Endometrium (tissue), 2 donors: ENCODE results near the gene CTAGE9.
A peak's percentile ranks its signal among the peaks of the same experiment; 100 is the strongest.
"Not testable (repeated sequence)": the region's sequence is repeated elsewhere in the genome, so short reads cannot be mapped to it uniquely, and the experiment has no call there.

Experiments
- FAIRE-seq: peaks from 2 replicates; lab custom pipeline; 2012; peaks lifted over from hg19 to GRCh38; lab: Jason Lieb, UNC
- donor health status: control.
- donor health status: control.

Gene CTAGE9

DNA sequence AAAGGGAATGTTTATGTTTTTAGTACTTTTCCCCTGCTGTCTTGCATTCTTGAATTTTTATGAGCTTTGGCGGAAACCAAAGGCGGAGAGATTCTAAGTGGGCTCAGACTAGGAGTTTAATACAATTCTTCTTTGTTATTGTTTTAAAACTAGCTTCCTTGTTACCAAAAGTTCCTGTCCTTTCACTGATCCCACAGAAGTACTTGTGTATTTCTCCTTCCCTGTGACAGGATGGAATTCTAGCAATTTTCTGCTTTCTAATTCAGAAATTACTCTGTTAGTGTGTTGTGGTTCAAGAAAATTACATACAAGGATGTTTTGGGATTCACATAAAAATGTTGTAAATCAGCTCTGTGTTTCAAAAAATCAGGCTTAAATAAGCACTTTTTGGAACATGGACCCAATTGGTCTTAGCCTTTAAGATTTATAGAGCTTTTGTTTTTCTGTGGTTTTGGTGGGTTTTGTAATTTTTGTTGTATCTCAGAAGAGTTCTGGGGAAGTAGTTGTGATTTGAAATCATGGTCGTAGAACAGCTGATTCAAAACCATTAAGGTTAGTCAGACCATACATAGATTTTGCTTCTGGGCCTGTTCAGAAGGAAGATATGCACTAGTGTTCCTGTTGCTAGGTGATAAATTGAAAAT lies 17.6 kb upstream of the CTAGE9 start:
- peak; percentile 91 for FAIRE-seq

DNA sequence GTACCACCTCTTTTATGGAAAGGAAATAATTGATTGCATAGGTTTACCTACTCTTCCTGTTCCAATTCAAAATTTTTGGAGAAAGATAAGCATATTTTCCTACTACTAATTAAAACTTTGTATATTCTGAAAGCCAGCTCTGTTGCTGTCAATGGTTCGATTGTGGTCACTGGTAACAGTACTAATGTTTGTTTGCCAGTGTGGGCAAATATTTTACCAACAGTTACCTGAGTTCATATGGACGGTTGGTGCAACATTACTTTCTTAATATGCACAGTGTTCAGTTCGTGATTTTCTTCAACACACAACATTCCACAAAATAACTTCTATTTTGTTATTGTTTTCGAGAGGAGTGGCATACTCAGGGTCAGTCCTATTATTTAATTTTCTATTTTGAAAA lies 17.1 kb upstream of the CTAGE9 start:
- no peak for FAIRE-seq

DNA sequence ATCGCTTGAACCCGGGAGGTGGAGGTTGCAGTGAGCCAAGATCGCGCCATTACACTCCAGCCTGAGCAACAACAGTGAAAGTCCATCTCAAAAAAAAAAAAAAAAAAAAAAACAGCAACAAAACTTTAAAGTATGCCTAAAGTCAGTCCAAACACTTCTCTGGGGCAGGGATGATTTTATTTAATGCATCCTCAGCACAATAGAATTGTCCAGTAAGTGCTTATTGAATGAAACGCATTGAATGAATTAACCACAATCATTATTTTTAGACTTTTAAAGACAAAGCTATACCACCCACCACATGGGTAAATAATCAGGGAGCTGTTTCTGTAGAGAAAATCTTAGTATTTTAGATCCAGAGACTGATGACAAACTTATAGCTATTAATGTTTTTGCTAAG lies 16.6 kb upstream of the CTAGE9 start:
- no peak for FAIRE-seq

DNA sequence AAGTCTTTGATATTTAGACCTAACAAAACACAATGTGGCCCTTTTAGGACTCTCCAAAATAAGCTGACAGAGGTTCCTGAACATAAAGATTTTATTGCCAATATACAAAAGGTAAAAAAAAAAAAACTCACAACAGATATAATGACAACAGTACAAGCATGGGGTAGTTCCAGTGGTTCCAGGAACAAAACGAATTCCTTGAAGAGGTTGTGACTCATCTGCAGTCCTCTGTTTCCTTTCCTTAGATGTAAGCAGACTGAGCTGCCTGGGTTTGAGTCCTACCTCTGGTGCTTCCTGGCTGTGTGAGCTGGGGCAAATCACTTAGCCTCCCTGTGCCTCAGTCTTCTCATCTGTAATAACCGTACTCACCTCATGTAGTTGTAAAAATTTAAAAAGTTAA lies 13.3 kb upstream of the CTAGE9 start:
- FAIRE-seq, result no peak

DNA sequence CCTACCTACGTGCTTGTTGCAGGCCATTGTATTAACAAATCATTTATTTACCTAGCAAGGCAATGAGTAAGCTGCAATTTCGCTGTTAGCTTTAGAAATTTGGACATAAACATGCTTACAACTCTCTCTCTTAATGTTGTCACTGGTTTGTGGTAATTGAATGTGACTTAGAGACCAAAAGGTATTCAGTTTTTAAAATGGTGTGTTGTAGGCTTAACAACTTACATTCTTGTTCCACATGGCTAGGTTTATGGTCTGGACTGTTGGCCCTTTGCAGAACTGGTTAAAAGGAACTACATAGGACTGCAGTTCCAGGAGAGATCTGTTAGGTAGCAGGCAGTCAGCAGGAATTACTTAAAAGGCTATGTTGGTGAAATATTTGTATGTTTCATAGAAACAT lies 10.3 kb upstream of the CTAGE9 start:
- no peak for FAIRE-seq

DNA sequence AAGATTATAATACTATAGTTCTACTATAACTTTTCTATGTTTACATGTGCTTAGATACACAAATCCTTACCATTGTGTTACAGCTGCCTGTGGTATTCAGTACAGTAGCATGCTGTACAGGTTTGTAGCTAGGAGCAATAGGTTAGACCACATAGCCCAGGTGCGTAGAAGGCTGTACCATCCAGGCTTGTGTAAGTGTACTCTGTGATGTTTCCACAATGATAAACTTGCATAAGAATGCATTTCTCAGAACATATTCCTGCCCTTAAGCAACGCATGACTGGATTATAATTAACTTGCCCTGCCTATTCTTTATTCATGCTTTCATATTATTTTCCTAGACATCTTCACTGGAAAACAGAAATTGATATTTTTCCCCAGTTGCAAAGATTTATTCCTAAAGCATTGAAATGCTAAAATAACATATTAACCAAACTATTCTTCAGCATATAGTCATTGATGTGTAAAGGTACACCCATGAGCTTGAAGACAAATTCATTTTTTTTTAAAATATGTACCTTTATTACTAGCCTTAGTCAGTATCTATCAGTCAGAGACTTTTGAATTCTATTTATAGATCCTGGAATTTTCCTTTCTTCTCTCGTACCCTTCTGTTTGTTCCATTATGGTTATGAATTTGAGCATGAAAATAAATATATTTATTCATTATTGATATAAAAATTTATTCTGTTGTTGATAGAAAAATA lies 7.2 kb upstream of the CTAGE9 start:
- peak; percentile 23 for FAIRE-seq

DNA sequence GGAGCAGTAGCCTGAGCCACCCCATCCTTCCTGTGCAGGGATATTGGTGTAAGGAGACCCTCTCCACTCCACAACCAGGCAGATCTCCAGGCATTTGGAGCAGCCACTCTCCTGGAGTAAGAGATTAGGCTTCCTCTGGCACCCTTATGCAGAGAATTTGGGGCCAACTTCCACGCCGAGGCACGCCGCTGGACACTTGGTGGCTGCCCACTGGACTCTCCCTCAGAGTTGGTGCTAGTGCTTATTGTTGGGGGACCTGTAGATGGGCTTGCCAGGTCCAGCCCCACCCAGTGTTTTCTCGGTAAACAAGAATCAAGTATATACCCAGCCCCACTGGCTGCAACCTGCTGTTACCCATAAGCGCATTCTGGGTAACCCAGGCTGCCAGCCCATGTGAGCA lies 4.8 kb upstream of the CTAGE9 start:
- FAIRE-seq, result not testable (repeated sequence)

DNA sequence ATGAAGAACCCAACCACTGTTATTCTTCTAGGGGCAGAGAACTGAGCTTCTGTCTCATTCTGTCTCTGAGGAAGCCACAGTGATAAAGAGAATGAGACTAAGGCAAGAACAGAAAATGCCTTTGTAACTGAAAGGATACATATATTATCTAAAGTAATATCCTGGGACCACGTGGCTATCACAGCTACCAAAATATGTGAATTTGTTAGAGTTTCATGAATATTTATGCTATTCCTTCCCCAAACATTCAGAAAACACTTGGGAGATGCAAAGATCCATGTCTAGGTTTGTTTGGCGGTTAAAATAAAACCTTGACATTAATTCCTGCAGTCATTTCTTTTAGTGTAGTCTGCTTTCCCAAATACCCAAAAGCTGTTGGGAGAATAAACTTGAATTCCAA lies 6.9 kb downstream of the CTAGE9 start:
- not testable (repeated sequence) for FAIRE-seq

DNA sequence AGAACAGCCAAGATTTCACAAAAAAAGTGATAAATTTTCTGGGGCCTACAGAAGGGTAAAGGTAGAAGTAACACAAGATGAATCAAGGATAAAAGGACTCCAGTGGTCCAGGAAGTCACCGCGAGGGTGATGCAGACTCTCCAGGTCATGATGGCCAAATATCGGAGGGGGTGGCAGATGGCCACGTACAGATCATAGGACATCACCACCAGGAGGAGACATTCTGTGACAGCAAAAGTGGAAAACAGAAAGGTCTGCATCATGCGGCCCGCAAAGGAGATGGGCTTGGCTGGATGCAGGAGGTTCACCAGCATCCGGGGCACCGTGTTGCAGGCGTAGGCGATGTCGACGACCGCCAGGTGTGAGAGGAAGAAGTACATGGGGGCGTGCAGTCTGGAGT lies 10.0 kb downstream of the CTAGE9 start:
- FAIRE-seq, result not testable (repeated sequence)

DNA sequence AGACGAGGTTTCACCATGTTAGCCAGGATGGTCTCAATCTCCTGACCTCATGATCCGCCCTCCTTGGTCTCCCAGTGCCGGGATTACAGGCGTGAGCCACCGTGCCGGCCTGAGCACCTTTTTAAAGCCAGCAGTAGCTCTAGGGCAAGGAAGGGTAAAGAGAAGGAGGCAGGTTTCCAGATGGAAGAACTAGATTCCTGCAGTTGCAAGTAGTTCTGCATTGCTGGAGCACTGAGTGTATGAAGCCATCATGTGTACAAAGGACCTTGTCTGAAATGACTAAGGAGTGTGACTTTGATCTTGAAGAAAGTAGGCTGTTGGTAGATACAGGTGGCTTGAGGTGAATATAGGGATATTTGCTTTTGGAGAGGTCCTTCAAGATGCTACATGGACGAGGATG lies 13.9 kb downstream of the CTAGE9 start:
- FAIRE-seq, result no peak

DNA sequence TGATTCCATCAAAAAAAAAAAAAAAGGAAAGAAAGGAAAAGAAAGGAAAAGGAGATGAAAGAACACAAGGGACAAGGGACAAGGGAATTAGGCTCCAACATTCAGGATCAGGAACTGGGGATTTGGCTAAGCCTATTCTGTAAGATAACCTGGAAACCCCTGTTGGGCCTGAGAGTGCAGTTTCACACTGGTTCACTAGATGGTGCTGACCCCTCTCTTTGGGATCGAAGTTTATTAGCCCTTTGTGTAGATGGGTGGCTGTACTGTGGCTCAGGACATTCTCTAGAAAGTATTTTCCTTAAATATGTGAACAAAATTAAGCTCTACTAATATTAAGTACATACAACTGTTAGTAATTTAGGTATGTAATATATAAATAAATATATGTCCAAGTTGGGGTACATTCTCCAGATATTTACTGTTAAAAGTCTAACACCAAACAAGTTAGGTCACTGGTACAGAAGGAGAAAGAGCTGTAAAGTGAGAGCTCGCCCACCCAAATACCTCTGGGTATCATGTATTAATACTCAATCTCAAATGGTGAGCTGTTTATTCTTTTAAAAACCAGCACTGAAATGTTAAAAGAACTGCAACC lies 15.9 kb downstream of the CTAGE9 start:
- FAIRE-seq, result peak; percentile 12

DNA sequence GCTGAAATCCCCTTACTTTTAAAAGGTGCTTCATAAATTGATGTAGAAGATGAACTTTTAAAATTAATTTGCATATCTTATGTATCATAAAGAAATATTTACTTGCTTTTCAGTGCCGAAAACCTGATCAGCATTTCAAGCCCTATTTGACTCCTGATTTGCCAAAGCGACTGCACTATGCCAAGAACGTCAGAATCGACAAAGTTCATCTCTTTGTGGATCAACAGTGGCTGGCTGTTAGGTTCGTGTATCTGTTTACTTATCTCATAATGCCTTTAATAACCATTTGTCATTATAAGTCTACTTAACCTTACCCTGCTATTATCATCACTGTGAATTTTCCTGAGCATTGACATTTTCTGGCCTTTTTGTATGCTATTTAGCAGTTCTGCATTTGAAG lies 17.4 kb downstream of the CTAGE9 start:
- no peak for FAIRE-seq

DNA sequence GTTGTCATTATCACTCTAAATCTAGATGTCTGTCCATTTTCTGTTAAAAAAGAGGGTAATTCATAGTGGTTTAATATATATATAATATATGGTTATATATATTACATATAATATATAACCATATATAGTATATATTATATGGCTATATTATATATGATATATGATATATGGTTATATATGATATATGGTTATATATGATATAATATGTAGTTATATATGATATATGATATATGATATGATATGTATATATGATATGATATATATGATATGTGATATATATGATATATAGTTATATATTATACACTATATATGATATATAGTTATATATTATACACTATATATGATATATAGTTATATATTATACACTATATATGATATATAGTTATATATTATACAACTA lies 18.2 kb downstream of the CTAGE9 start:
- FAIRE-seq, result peak; percentile 100

DNA sequence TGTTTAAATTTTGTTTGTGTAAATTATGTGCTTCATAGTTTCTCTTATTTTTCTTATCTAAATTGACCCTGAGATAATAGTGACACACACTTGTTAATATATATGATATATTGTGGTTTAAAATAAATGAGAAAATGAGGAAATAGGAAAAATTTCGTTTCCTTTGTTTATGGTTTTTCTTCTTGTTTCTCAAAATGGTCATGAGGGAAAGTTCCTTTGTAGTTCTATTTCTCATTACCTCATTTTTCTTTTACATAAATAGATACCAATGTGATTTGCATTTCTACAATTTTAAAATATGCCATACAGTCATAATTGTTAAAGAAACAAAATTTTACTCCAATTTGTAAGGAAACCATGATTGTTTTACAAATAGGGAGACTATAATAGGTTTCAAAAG lies 18.8 kb downstream of the CTAGE9 start:
- FAIRE-seq, result peak; percentile 18

DNA sequence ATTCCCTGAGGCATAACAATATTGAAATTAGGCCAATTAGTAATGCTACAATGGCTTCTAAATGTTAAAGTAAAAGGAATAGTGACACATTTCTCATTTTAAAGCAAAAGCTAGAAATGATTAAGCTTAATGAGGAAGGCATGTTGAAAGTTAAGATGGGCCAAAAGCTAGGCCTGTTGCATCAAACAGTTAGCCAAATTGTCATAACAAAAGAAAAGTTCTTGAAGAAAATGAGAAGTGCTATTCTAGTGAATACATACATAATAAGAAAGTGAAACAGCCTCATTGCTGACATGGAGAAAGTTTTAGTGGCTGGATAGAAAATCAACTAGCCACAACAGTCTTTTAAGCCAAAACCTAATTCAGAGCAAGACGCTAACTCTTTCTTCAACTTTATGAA lies 22.5 kb downstream of the CTAGE9 start:
- FAIRE-seq, result no peak

DNA sequence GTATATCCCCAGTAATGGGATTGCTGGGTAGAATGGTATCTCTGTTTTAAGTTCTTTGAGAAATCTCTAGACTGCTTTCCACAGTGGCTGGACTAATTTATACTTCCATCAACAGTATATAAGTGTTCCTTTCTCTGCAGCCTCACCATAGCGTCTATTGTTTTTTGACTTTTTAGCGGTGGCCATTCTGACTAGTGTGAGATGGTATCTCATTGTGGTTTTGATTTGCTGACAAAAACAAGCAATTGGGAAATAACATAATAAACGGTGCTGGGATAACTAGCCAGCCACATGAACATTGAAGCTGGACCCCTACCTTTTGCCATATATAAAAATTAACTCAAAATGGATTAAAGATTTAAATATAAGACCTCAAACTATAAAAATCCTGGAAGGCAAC lies 23.8 kb downstream of the CTAGE9 start:
- FAIRE-seq, result no peak

DNA sequence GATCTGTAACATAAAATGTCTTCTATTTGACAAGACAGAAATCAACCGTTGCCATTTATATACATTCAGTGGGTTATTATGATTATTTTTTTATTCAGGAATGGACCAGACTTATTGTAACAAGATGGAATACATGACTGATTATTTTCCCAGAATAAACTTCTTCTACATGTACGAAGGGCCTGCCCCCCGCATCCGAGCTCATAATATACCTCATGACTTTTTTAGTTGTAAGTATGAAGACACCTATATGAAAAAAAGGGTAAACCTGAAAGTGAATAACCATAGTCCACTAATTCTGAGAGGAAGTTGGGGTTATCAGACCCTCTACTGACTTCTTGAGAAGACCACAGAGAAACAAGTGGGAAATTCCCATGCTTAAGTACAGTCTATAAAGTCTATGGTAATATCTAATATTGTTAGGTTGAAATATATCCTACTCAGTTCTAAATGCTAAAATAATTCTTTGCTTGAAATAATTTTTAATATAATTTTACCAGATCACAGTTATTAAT lies 25.5 kb downstream of the CTAGE9 start:
- FAIRE-seq, result no peak

DNA sequence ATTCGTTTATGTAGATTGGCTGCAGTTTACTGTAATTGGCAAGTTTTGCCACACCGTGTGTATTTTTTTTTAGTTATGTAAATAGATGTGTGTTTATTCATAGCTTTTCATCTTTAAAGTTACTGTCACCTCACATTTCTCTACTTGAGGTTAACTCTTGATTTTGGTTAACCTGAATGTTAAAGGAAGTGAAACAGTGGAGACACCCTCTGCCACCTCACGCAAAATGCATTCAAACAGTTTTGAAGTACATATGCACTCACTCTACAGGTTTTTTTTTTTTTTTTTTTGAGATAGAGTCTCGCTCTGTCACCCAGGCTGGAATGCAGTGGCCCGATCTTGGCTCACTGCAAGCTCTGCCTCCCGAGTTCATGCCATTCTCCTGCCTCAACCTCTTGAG lies 27.3 kb downstream of the CTAGE9 start:
- no peak for FAIRE-seq

DNA sequence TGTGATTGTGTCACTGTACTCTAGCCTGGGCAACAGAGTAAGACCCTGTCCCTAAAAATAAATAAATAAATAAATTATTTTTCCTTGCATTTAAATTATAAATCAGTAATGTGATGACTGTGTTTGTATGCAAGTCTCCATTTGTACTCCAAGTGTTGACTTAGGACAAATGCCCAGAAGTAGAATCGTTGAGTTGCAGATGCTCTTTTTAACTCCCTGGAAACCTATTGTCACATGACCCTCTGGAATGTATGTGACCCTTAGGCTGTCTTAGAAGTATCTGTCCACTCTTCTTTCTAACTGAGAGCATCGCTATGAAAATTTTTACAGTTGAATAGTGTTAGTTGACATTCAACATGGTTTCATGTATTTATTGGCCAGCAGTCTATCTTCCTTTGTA lies 28.4 kb downstream of the CTAGE9 start:
- no peak for FAIRE-seq

DNA sequence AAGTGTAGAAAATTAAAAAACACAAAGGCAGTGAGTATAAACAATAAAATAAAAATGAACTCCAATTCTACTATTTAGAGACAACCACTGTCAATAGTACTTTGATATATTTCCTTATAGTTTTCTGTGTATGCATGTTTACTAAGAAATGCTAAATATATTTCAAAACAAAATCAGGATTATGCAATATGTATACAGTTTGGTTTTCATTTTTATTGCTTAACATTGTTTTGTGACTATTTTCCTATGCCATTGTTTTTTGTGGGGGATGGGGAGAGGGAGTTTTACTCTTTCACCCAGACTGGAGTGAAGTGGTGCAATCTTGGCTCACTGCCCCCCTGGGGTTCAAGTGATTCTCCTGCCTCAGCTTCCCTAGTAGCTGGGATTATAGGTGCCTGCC lies 29.2 kb downstream of the CTAGE9 start:
- FAIRE-seq, result no peak

DNA sequence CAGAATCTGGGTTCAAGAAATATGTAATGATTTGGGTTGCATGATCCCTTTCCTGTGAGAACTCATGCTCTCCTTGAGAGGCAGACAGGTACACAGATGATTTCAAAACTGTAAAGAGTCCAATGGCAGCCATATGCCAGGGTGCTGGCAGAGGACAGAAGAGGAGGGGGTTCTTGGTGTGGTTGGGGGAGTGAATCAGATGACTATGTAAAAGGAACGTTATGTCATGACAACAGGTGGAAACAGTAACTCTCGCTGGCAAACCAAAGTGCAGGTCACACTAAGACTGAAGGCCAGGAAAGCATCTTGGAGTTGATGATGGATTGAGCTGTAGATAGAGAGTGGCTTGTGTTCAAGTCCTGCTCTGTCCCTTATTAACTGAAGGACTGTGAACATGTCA lies 29.9 kb downstream of the CTAGE9 start:
- no peak for FAIRE-seq

DNA sequence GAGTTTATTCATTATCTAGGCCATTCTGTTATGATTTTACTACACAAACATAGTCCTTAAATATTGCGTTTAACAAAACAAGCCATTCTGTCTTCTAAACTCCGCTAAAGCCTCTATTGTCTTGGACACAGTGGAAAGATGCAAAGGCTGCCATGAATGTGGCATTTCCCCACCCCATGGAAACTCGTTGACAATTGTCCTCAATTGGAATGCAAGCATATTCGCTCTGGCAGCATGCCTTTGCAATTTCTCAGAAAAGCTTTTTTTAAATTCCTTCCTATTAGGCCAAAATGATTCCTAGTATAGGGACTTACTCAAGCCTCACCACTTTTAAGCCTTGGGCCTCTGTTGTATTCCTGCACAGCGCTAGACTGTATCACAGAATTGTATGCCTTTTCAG lies 32.4 kb downstream of the CTAGE9 start:
- FAIRE-seq, result no peak

DNA sequence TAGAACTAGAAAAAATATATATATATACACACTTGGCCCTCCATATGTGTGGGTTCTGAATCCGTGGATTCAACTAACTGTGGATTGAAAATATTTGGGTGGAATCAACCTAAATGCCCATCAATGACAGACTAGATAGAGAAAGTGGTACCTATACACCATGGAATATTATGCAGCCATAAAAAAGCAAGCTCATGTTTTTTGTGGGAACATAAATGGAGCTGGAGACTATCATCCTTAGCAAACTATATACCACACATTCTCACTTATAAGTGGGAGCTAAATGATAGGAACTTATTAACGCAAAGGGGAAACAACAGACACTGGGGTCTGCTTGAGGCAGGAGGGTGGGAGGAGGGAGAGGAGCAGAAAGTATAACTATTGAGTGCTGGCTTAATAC lies 37.6 kb downstream of the CTAGE9 start:
- no peak for FAIRE-seq

DNA sequence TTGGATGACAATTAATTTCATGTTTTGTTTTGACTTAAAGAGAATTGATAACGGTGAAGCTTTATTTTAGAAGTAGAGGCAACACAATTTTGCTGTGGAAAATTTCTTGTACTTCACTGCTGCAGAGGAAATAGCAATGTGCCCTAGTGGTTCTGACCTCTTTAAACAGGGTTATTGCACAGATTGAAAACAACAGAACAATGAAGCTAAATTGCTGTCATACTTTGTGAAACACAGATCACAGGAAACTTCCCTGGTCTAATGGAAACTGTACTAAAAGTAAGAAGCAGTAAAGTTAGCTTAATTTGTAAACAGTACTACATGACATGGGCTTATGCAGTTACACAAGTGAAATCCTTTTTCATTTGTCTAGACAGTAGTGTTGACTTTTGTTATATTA lies 40.9 kb downstream of the CTAGE9 start:
- no peak for FAIRE-seq
